HepG2 (cell line): ENCODE results near the gene NOL4L. TPM values are rescaled to one million over a fixed set of nuclear protein-coding genes. Genes with fewer than 3 reads are reported as not detected.
A peak's percentile ranks its signal among the peaks of the same experiment; 100 is the strongest.

Source experiments
- ATAC-seq: fragments of 200-7000 bp; cut with Tn5 transposase; 3 replicates; pipeline ENCODE4 v1.9.1; 2020; ENCODE audit warnings: mild to moderate bottlenecking, moderate library complexity
- BruUV-seq: library from RNA; stranded (reverse); fragments of 400-500 nt; replicated peaks from 2 replicates; lab custom pipeline; 2021; lab: Mats Ljungman, UMichigan
- CTCF ChIA-PET: fragments of 300-600 bp; formaldehyde crosslinking; extraction: SDS; loops from one replicate; lab custom pipeline; 2021; ENCODE audit warnings: low total read pairs, inconsistent platforms, low intra/inter-chr PET ratio; lab: Yijun Ruan, JAX
- POLR2A ChIA-PET: fragments of 350-600 bp; sonication (Branson Sonifier 250); formaldehyde crosslinking; loops from one replicate; lab custom pipeline; 2020; ENCODE audit warnings: antibody characterized with exemption, inconsistent platforms; lab: Yijun Ruan, JAX
- DNase-seq: peaks from one replicate; pipeline ENCODE4 v3.0.0-alpha.2; 2015; ENCODE audit warnings: low spot score
- FAIRE-seq: peaks from 3 replicates; lab custom pipeline; 2011; peaks lifted over from hg19 to GRCh38; lab: Jason Lieb, UNC
- H2AFZ ChIP-seq: one replicate; pipeline ENCODE4 v1.6.1; 2011; ENCODE audit warnings: low read length, inconsistent platforms
- H3K27ac ChIP-seq: fragments of 300-600 bp; 3 replicates; pipeline ENCODE4 v1.8.0; 2011; ENCODE audit warnings: mixed run types, mild to moderate bottlenecking, mixed read lengths, low read length, inconsistent platforms; ENCODE audit not compliant: insufficient read depth; ENCODE audit errors: extremely low read length
- H3K27me3 ChIP-seq, 2 experiments: fragments of 200-600 bp in 1 of 2; 2 replicates in 1 of 2; 3 replicates in 1 of 2; pipeline versions ENCODE4 v1.6.0 to v1.8.0; 2011; ENCODE audit warnings: low read length in 2 of 2, mild to moderate bottlenecking in 2 of 2, moderate library complexity in 2 of 2, inconsistent platforms in 1 of 2; ENCODE audit not compliant: insufficient read depth in 2 of 2, control insufficient read depth in 1 of 2
- H3K36me3 ChIP-seq, 2 experiments: fragments of 200-600 bp in 1 of 2; replicated peaks in 1 of 2; 2 replicates in 1 of 2; 3 replicates in 1 of 2; pipeline versions ENCODE4 v1.5.1 to v1.8.0; 2011; ENCODE audit warnings: low read length in 2 of 2, inconsistent platforms in 1 of 2; ENCODE audit not compliant: insufficient read depth in 2 of 2, control insufficient read depth in 1 of 2
- H3K4me1 ChIP-seq: 2 replicates; pipeline ENCODE4 v1.5.1; 2012; ENCODE audit warnings: low read length, inconsistent platforms; ENCODE audit not compliant: insufficient read depth
- H3K4me2 ChIP-seq: 2 replicates; pipeline ENCODE4 v1.6.0; 2011; ENCODE audit warnings: low read depth, low read length, inconsistent platforms
- H3K4me3 ChIP-seq, 3 experiments: fragments of 200-600 bp in 1 of 3; sonication (generic), shearing (Covaris generic) in 1 of 3; replicated peaks in 1 of 3; 2 replicates each; pipeline ENCODE4 v1.5.1; 2011 to 2016; ENCODE audit warnings: low read length in 3 of 3, inconsistent platforms in 2 of 3, low read depth in 2 of 3, mild to moderate bottlenecking in 2 of 3, control low read depth in 1 of 3, mixed read lengths in 1 of 3; ENCODE audit not compliant: insufficient read depth in 1 of 3
- H3K79me2 ChIP-seq: one replicate; pipeline ENCODE4 v1.6.1; 2011; ENCODE audit warnings: low read length, inconsistent platforms; ENCODE audit not compliant: insufficient read depth
- H3K9ac ChIP-seq: 2 replicates; pipeline ENCODE4 v1.6.0; 2011; ENCODE audit warnings: mild to moderate bottlenecking, low read depth, low read length, inconsistent platforms; ENCODE audit not compliant: insufficient read depth
- H3K9me3 ChIP-seq: 2 replicates; pipeline ENCODE4 v1.5.1; 2012; ENCODE audit warnings: mild to moderate bottlenecking, low read length
- H4K20me1 ChIP-seq: 2 replicates; pipeline ENCODE4 v1.6.0; 2011; ENCODE audit warnings: inconsistent platforms, mild to moderate bottlenecking, low read length, moderate library complexity; ENCODE audit not compliant: insufficient read depth
- FOXO1 ChIP-seq: sonication (generic); formaldehyde crosslinking; IDR thresholded peaks from 2 replicates; pipeline ENCODE4 v1.4.0; 2020; ENCODE audit warnings: missing genetic modification reagents
- RFX1 ChIP-seq: fragments of 450-650 bp; IDR thresholded peaks from 2 replicates; pipeline ENCODE4 v1.6.1; 2017
- ZMYM3 ChIP-seq: sonication (generic); formaldehyde crosslinking; IDR thresholded peaks from 2 replicates; pipeline ENCODE4 v1.5.1; 2020; ENCODE audit warnings: mild to moderate bottlenecking, missing genetic modification reagents
- ZNF326 ChIP-seq: sonication (generic); formaldehyde crosslinking; IDR thresholded peaks from 2 replicates; pipeline ENCODE4 v1.4.0; 2020; ENCODE audit warnings: missing genetic modification reagents, borderline replicate concordance
- ZNF34 ChIP-seq: sonication (generic); formaldehyde crosslinking; IDR thresholded peaks from 2 replicates; pipeline ENCODE4 v1.4.0; 2020; ENCODE audit warnings: mild to moderate bottlenecking, missing genetic modification reagents, borderline replicate concordance
- ZNF629 ChIP-seq: sonication (generic); formaldehyde crosslinking; conservative IDR thresholded peaks from 2 replicates; pipeline ENCODE4 v1.5.0; 2020; ENCODE audit warnings: missing genetic modification reagents
- ZNF768 ChIP-seq: sonication (generic); formaldehyde crosslinking; IDR thresholded peaks from 2 replicates; pipeline ENCODE4 v1.4.0; 2020; ENCODE audit warnings: missing genetic modification reagents
- WGBS: methylation state at CpG from one replicate; pipeline ENCODE4 v1.1.6; 2017; ENCODE audit warnings: low lambda C conversion rate; 5-methylcytosine and 5-hydroxymethylcytosine counted together
- in situ Hi-C: cut with HindIII; loops from 2 replicates; pipeline ENCODE4 v1.10.0; 2017; ENCODE audit warnings: low pct_unique_long_range_greater_than_20kb; ENCODE audit not compliant: extremely low pct_ligation_motif_present
- intact Hi-C: fragments of 100-400 bp; cut with micrococcal nuclease; formaldehyde crosslinking; loops from one replicate; pipeline ENCODE4 v1.10.0; 2022; ENCODE audit not compliant: unreplicated experiment
- polyA plus RNA-seq, 8 experiments: library from polyadenylated mRNA; depleted of rRNA in 3 of 8; stranded (reverse) in 7 of 8; unstranded in 1 of 8; fragments of >200 nt; fragmentation: Illumina TruSeq in 4 of 8; extraction: Trizol in 4 of 8; gene quantifications; 2 replicates each; pipeline versions ENCODE4 v1.2.1 to v1.2.3, GENCODE V29; 2011 to 2016; ENCODE audit warnings: low read depth in 4 of 8, missing spikeins in 1 of 8, mixed read lengths in 1 of 8; ENCODE audit not compliant: insufficient read depth in 1 of 8
- total RNA-seq, 5 experiments: library from RNA; depleted of rRNA; stranded (reverse); fragments of >200 nt; fragmentation: Illumina TruSeq; extraction: Trizol; gene quantifications; 2 replicates each; pipeline ENCODE4 v1.2.3, GENCODE V29; 2016; ENCODE audit warnings: low read depth in 1 of 5

The NOL4L gene
- total and polyA plus RNA-seq, 2 of the 13 experiments (the other 11 are each of a cell fraction or from before 2014, with no cell fraction given): 16.6 to 35.4 TPM

DNA sequence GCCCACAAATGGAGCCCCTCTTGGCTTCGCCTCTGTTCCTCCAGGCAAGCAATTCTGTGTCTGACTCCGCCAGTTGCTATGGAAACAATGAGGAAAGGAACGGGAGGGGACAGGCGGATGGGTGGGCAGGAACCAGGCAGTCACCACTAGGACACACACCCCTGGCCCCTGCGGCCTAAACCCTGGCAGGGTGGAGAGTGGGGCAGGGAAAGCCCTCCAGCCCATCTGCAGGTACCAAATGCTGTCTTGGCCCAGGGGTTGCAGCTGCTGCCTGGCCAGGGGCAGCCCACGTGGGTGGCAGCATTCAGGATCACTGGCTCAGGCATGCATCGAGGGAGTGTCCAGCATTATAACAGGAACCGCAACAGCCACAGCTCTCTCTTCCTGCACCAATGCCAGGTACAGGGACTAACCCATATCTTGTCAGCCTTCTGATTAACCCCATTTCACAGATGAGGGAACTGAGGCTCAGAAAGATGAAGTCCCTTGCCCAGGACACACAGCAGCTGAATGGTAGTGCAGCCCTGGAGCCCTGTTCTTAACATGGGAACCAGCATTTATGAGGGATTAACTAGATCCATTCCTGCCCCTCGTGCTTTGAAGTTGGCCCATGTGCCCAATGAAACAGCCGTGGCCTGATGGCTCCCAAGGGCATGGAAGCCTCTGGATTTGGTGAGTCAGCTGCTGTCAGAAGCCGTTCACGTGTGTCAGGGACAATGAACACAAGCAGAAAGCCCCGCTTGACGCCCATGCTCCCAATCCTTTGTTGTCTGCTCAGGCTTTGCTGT lies 66.3 kb downstream of the NOL4L start:
- Histone ChIP-seq H2AFZ (no peak overlapping the region), H3K4me2 (no peak overlapping the region), H3K4me1 (peaks cover 27% of the 10 kb centered on the region), H3K27me3 (no peaks in the 10 kb centered on the region), H3K36me3 (peaks cover 9 to 10% of the 10 kb centered on the region in 2 experiments; a peak in 3 of 5 replicates), H3K9ac (no peak overlapping the region), H3K4me3 (no peak overlapping the region), H3K27ac (no peak overlapping the region), H3K79me2 (no peaks in the 10 kb centered on the region)
- DNase-seq (no peak), FAIRE-seq (no peak), ATAC-seq (no peak)
- CTCF ChIA-PET: no interaction called here
- POLR2A ChIA-PET: no interaction called here
- intact Hi-C loops: no loop called here
- 90% methylated on average over 14 of the region's 14 CpGs for WGBS
- no TSS peak for BruUV-seq
- TF ChIP-seq ZNF629 (CRISPR knock-in tag): peak; percentile 90
- no peak for TF ChIP-seq ZNF34
- TF ChIP-seq RFX1: peak; percentile 44
- TF ChIP-seq ZMYM3 (CRISPR knock-in tag): 0 out of 2 replicates have a peak, but pooled peaks have one; percentile 41
- TF ChIP-seq, all 625 proteins: peak for 3
- Histone ChIP-seq H4K20me1 (no peaks in the 10 kb centered on the region), H3K9me3 (no peaks in the 10 kb centered on the region)
- in situ Hi-C loops: loop anchor here (5.0 to 25.0 kb wide), 2 partner anchors 134 to 244 kb away; partner anchors contain the start of gene DNMT3B

DNA sequence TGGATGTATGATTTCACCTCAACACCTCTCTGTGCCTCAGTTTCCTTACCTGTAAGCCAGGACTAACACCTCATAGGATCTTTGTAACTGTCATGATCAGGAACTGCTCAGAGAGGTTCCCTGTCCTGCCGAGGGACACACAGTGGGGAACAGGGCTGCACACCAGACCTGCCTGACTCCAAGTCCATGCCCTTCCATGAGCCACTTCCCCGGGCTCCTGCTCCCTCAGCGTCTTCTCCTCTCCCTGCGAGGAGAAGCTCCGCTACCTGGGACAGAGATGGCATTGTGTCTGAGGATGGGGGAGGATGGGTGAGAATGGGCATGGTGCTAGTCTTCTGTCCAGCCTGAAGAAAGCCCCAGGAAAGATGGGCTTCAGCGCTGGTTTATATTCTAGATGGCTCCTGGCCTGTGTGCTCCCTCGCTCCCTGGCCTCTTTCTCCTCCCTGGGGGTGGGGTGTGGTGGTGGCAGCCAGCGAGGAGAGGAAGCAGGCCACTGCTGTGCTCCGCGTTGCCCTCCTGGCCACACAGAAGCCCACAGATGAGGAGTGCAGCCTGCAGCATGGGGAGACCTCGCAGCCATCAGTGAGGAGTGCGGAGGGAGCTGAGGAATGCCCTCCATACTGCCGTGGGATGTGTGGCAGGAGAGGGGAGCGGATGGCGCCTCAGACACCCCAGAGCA lies 67.1 kb downstream of the NOL4L start:
- peaks cover 26% of the 10 kb centered on the region for H3K4me1 ChIP-seq
- H3K27me3 ChIP-seq: no peaks in the 10 kb centered on the region
- H3K4me3 ChIP-seq: no peak overlapping the region
- no peaks in the 10 kb centered on the region for H3K79me2 ChIP-seq
- DNase-seq (no peak), FAIRE-seq (no peak), ATAC-seq (no peak)
- H3K36me3 ChIP-seq: peaks cover 9 to 10% of the 10 kb centered on the region in 2 experiments; a peak in 3 of 5 replicates
- 87% methylated on average over 15 of the region's 15 CpGs for WGBS
- no TSS peak for BruUV-seq
- H3K9me3 ChIP-seq: no peaks in the 10 kb centered on the region
- in situ Hi-C loops (loop anchor here (5.0 to 25.0 kb wide), 2 partner anchors 134 to 244 kb away; partner anchors contain the start of gene DNMT3B), intact Hi-C loops (no loop called here)
- H3K9ac ChIP-seq: no peak overlapping the region
- H3K27ac ChIP-seq: no peak overlapping the region
- ChIA-PET POLR2A (no interaction called here), CTCF (no interaction called here)
- H2AFZ ChIP-seq: no peak overlapping the region
- no peak overlapping the region for H3K4me2 ChIP-seq
- no peaks in the 10 kb centered on the region for H4K20me1 ChIP-seq
- no peak for TF ChIP-seq ZNF326
- no peak for TF ChIP-seq FOXO1
- peak; percentile 82 for TF ChIP-seq ZNF768 (CRISPR knock-in tag)
